AG04450 (cell line): Measurements from ENCODE around the gene PDCD4. TPM values are rescaled to one million over a fixed set of nuclear protein-coding genes. Genes with fewer than 3 reads are reported as not detected.

Experiments
- CTCF ChIA-PET: fragments of 300-600, 350-600 bp; formaldehyde crosslinking; extraction: SDS; loops from one replicate; lab custom pipeline; 2022; ENCODE audit warnings: antibody characterized with exemption, inconsistent platforms; lab: Charles Lee
- POLR2A ChIA-PET: fragments of 350-600 bp; formaldehyde crosslinking; extraction: SDS; loops from one replicate; lab custom pipeline; 2021; ENCODE audit warnings: antibody characterized with exemption, inconsistent platforms; lab: Yijun Ruan, JAX
- DNase-seq: peaks from one replicate; pipeline ENCODE4 v3.0.0-alpha.2; 2011; ENCODE audit warnings: low read depth, low spot score
- H3K27ac ChIP-seq: one replicate; pipeline ENCODE4 v1.5.1; 2012; ENCODE audit warnings: low read depth, low read length, control low read depth
- H3K27me3 ChIP-seq: one replicate; pipeline ENCODE4 v1.6.0; 2012; ENCODE audit warnings: low read length; ENCODE audit not compliant: control insufficient read depth, insufficient read depth
- H3K4me3 ChIP-seq: 2 replicates; pipeline ENCODE4 v1.5.1; 2011; ENCODE audit warnings: mild to moderate bottlenecking, low read depth, low read length, control low read depth
- H3K9me3 ChIP-seq: 2 replicates; pipeline ENCODE4 v1.5.1; 2012; ENCODE audit warnings: low read length; ENCODE audit not compliant: control insufficient read depth, insufficient read depth
- polyA plus RNA-seq: library from polyadenylated mRNA; depleted of rRNA; stranded (reverse); fragments of >200 nt; gene quantifications from 2 replicates; pipeline ENCODE4 v1.2.3, GENCODE V29; 2011
- TF ChIP-seq, protein P1 (sequence below): IDR thresholded peaks from 2 replicates; pipeline ENCODE4 v1.5.1; 2011; ENCODE audit warnings: low read depth, low read length, control low read depth, inconsistent platforms

PDCD4 gene
- polyA plus RNA-seq, 1 experiment: 95.4 TPM

DNA sequence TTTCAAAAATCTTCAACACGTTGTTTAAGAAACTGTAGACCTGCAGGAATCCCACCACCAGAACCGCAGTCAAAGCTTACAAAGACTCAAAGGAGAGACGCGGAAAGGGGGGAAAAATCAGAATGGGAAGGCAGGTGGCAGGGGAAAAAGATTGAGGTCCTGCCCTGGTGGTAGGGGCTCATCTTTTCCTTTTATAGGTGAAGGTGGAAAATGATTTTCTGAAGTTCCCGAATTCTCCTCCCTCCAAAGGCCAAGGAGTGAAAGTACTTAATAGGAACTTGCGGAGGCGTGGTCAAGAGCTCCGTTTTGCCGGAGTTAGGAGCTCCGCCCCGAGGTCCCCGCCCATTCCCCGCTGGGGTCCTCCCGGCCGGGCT, 46.5 kb downstream of the PDCD4 start:
- ChIA-PET POLR2A (interaction anchor here (0.6 to 2.0 kb wide), 8 partner anchors 8 to 1572 kb away, joined by 3 to 16 read pairs (median 4); partner anchors contain the start of gene PDCD4), CTCF (interaction anchor here (0.6 to 2.2 kb wide), 7 partner anchors 10 to 172 kb away, joined by 3 to 13 read pairs (median 4); no protein-coding TSS in a partner anchor)

DNA sequence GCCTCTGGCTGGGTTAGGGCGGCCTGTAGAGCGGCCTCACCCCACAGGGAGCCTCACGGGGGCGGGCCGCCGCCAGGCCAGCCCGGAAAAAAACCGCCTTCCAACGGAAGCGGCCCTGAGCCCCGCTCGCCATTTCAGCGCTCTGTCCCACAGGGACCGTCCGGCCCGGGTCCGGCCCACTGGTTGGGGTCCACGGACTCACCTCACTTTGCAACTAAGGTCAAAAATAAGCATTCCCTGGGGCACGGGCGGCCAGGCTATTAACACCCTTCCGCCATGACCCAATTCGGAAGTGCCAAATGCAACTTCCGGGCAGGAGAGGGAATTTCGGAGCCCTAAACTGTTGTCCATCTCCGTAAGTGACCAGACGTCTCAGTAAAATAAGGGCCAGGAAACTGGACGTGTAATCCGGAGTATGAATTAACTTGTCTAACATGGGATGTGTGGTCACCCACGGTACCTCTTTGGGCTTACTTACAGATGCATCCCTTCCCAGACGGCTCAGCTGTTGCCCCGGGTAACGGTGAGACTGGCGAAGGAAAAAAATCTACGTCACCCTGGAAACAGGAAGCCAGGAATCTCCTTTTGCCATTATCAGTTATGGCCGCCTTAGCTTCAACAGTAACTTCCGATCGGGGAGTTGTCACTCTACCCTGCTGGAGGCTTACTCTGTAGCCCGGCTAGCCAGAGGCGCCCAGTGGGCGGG, 47.1 kb downstream of the PDCD4 start, which contains the start of gene BBIP1:
Gene BBIP1 (minus strand): TSS at position 538 of the 706 bp plus-strand sequence. CDS start 1,023 bp downstream, outside the sequence.
- Histone ChIP-seq H3K27me3 (no peaks in the 10 kb centered on the region), H3K4me3 (peak within 1 kb of the TSS; percentile 81), H3K9me3 (no peaks in the 10 kb centered on the region), H3K27ac (peak within 1 kb of the TSS; percentile 98)
- TF ChIP-seq, protein P1, sequence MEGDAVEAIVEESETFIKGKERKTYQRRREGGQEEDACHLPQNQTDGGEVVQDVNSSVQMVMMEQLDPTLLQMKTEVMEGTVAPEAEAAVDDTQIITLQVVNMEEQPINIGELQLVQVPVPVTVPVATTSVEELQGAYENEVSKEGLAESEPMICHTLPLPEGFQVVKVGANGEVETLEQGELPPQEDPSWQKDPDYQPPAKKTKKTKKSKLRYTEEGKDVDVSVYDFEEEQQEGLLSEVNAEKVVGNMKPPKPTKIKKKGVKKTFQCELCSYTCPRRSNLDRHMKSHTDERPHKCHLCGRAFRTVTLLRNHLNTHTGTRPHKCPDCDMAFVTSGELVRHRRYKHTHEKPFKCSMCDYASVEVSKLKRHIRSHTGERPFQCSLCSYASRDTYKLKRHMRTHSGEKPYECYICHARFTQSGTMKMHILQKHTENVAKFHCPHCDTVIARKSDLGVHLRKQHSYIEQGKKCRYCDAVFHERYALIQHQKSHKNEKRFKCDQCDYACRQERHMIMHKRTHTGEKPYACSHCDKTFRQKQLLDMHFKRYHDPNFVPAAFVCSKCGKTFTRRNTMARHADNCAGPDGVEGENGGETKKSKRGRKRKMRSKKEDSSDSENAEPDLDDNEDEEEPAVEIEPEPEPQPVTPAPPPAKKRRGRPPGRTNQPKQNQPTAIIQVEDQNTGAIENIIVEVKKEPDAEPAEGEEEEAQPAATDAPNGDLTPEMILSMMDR: no peak
- CTCF ChIA-PET: interaction anchor here (0.6 to 2.2 kb wide), 11 partner anchors 9 to 1034 kb away, joined by 3 to 13 read pairs (median 4); no protein-coding TSS in a partner anchor
- DNase-seq: peak; percentile 99
- POLR2A ChIA-PET: interaction anchor here (0.6 to 2.0 kb wide), 14 partner anchors 8 to 1572 kb away, joined by 3 to 16 read pairs (median 4); partner anchors contain the start of gene PDCD4

More for the DNA sequence above, 46.5 kb downstream of the PDCD4 start:
- no peaks in the 10 kb centered on the region for H3K27me3 ChIP-seq
- TF ChIP-seq, protein P1: no peak
- H3K9me3 ChIP-seq: no peaks in the 10 kb centered on the region
- H3K4me3 ChIP-seq: peak overlapping the region; percentile 81
- H3K27ac ChIP-seq: peak overlapping the region; percentile 98
- peak; percentile 90 for DNase-seq

DNA sequence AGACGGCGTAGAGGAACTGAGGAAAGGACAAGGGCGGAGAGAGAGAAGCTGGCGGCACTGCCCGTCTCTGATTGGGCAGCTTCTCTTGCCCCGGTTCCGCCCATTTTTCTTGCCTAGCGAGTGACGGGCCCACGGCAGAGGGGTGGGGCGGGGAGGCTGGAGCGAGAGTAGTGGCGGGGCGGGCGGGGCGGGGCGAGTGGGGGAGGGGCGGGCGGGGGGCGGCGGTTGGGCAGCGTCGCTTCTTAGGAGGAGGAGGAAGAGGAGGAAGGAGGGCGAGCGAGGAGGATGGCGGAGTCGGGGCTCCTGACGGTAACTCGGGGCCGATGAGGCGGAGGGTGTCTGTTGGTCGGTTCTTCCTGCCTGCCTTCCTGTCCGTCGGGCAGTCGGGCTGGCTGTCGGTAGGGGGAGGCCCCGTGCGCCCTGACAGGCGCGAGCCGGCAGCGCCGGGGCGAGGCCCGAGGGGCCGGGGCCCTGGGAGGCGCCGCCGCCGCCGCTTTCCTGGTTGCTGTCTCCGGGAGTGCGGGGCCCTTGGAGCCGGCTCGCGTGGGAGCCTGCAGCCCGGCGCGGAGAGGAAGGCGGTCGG, 47.7 kb downstream of the PDCD4 start, which contains the start of gene SHOC2:
Gene SHOC2 (plus strand): TSS at position 256 of the 583 bp plus-strand sequence. CDS start 44,755 bp downstream, outside the sequence.
- DNase-seq: peak; percentile 20
- peak within 1 kb of the TSS; percentile 98 for H3K27ac ChIP-seq
- ChIA-PET CTCF (interaction anchor here (0.6 to 2.2 kb wide), 9 partner anchors 9 to 1035 kb away, joined by 3 to 13 read pairs (median 4); no protein-coding TSS in a partner anchor), POLR2A (interaction anchor here (0.7 to 2.0 kb wide), 9 partner anchors 9 to 173 kb away, joined by 3 to 16 read pairs (median 4); partner anchors contain the start of gene PDCD4)
- TF ChIP-seq, protein P1: peak; percentile 28; the same call in 1 of the 2 replicates
- H3K27me3 ChIP-seq: no peaks in the 10 kb centered on the region
- no peaks in the 10 kb centered on the region for H3K9me3 ChIP-seq
- peak within 1 kb of the TSS; percentile 81 for H3K4me3 ChIP-seq

- TF ChIP-seq, protein P1: no peak
- ChIA-PET POLR2A (no interaction called here), CTCF (no interaction called here)
- Histone ChIP-seq H3K27me3 (no peaks in the 10 kb centered on the region), H3K9me3 (no peaks in the 10 kb centered on the region), H3K27ac (no peak overlapping the region), H3K4me3 (peak overlapping the region; percentile 81)
- no peak for DNase-seq
These were observed 48.5 kb downstream of the PDCD4 start for GRCh38 chr10:110919971-110920881.
